ENCODE measurements around the gene NF1.
"Not testable (repeated sequence)": the region's sequence is repeated elsewhere in the genome, so short reads cannot be mapped to it uniquely, and the experiment has no call there.

Gene NF1

DNA sequence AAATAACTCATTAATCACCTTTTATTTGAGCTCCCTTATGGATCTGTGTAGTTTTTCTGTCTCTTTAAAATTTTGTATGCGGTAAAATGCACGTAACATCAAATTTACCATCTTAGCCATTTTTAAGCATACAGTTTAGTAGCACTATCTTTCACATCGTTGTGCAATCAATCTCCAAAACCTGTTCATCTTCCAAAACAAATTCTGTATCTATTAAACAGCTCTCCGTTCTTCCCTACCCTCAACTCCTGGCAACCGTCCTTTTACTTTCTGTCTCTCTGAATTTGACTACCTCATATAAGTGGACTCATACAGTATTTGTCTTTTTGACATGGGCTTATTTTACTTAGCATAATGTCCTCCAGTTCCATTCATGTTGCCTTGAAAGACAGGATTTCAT lies 100.5 kb downstream of the NF1 start:
- Histone ChIP-seq H3K27me3 (ENCODE audit: low read depth, low read length) (no peaks in the 10 kb centered on the region), H3K36me3 (replicated peaks; ENCODE audit: low read depth, low read length) (no peaks in the 10 kb centered on the region), H3K4me1 (ENCODE audit: low read length) (no peaks in the 10 kb centered on the region), H3K27ac (ENCODE audit: low read length) (no peak overlapping the region), H4K20me1 (ENCODE audit: insufficient read depth, low read length) (no peaks in the 10 kb centered on the region), H3K79me2 (ENCODE audit: low read length) (no peaks in the 10 kb centered on the region), H2AFZ (ENCODE audit: low read depth, low read length) (no peak overlapping the region), H3K9me3 (ENCODE audit: insufficient read depth, low read length) (no peaks in the 10 kb centered on the region), H3K4me3 (ENCODE audit: low read length) (no peak overlapping the region), H3K4me2 (ENCODE audit: low read length) (no peak overlapping the region), H3K9ac (ENCODE audit: low read length) (no peak overlapping the region)
- TF ChIP-seq, protein P1, sequence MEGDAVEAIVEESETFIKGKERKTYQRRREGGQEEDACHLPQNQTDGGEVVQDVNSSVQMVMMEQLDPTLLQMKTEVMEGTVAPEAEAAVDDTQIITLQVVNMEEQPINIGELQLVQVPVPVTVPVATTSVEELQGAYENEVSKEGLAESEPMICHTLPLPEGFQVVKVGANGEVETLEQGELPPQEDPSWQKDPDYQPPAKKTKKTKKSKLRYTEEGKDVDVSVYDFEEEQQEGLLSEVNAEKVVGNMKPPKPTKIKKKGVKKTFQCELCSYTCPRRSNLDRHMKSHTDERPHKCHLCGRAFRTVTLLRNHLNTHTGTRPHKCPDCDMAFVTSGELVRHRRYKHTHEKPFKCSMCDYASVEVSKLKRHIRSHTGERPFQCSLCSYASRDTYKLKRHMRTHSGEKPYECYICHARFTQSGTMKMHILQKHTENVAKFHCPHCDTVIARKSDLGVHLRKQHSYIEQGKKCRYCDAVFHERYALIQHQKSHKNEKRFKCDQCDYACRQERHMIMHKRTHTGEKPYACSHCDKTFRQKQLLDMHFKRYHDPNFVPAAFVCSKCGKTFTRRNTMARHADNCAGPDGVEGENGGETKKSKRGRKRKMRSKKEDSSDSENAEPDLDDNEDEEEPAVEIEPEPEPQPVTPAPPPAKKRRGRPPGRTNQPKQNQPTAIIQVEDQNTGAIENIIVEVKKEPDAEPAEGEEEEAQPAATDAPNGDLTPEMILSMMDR (IDR thresholded peaks at IDR 0.05; ENCODE audit: low read depth, low read length) = no peak
- TF ChIP-seq EZH2phosphoT487 (IDR thresholded peaks at IDR 0.05; ENCODE audit: low read depth) = no peak

- Histone ChIP-seq H3K4me3 (ENCODE audit: low read length) (no peak overlapping the region), H3K9ac (ENCODE audit: low read length) (no peak overlapping the region), H3K9me3 (ENCODE audit: insufficient read depth, low read length) (no peaks in the 10 kb centered on the region), H2AFZ (ENCODE audit: low read depth, low read length) (no peak overlapping the region), H3K36me3 (replicated peaks; ENCODE audit: low read depth, low read length) (no peaks in the 10 kb centered on the region), H3K27me3 (ENCODE audit: low read depth, low read length) (no peaks in the 10 kb centered on the region), H3K79me2 (ENCODE audit: low read length) (no peaks in the 10 kb centered on the region), H4K20me1 (ENCODE audit: insufficient read depth, low read length) (no peaks in the 10 kb centered on the region), H3K4me2 (ENCODE audit: low read length) (no peak overlapping the region), H3K4me1 (ENCODE audit: low read length) (no peaks in the 10 kb centered on the region), H3K27ac (ENCODE audit: low read length) (no peak overlapping the region)
- TF ChIP-seq EZH2phosphoT487 (IDR thresholded peaks at IDR 0.05; ENCODE audit: low read depth) = no peak
- TF ChIP-seq, protein P1 (IDR thresholded peaks at IDR 0.05; ENCODE audit: low read depth, low read length) = no peak
Measured at GRCh38 chr17:31198026-31198425, 103.2 kb downstream of the NF1 start.

GRCh38 chr17:31198666-31199065 lies 103.9 kb downstream of the NF1 start:
- H3K36me3 ChIP-seq (replicated peaks; ENCODE audit: low read depth, low read length); H3K79me2 ChIP-seq (ENCODE audit: low read length); H3K9me3 ChIP-seq (ENCODE audit: insufficient read depth, low read length); H3K27ac ChIP-seq (ENCODE audit: low read length); H3K4me3 ChIP-seq (ENCODE audit: low read length); H3K4me2 ChIP-seq (ENCODE audit: low read length); H3K9ac ChIP-seq (ENCODE audit: low read length); H3K27me3 ChIP-seq (ENCODE audit: low read depth, low read length); H4K20me1 ChIP-seq (ENCODE audit: insufficient read depth, low read length); H2AFZ ChIP-seq (ENCODE audit: low read depth, low read length); H3K4me1 ChIP-seq (ENCODE audit: low read length): not testable (repeated sequence)

DNA sequence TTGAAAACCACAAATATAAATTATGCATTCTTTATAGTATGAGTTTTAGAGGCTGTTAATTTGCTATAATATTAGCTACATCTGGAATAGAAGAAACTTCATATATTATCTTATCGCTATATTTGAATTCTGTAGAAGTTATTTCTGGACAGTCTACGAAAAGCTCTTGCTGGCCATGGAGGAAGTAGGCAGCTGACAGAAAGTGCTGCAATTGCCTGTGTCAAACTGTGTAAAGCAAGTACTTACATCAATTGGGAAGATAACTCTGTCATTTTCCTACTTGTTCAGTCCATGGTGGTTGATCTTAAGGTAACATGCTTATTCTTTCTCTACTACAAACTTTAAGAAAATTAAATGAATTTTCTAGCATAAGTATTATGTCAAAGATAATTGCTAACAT lies 105.5 kb downstream of the NF1 start:
- H3K36me3 ChIP-seq (replicated peaks; ENCODE audit: low read depth, low read length) = no peaks in the 10 kb centered on the region
- H3K4me2 ChIP-seq (ENCODE audit: low read length) = no peak overlapping the region

More for the DNA sequence above, 105.5 kb downstream of the NF1 start:
- Histone ChIP-seq H3K9me3 (ENCODE audit: insufficient read depth, low read length) (no peaks in the 10 kb centered on the region), H2AFZ (ENCODE audit: low read depth, low read length) (no peak overlapping the region), H3K4me3 (ENCODE audit: low read length) (no peak overlapping the region), H3K9ac (ENCODE audit: low read length) (no peak overlapping the region), H3K4me1 (ENCODE audit: low read length) (no peaks in the 10 kb centered on the region), H3K79me2 (ENCODE audit: low read length) (no peaks in the 10 kb centered on the region), H3K27me3 (ENCODE audit: low read depth, low read length) (no peaks in the 10 kb centered on the region), H3K27ac (ENCODE audit: low read length) (no peak overlapping the region), H4K20me1 (ENCODE audit: insufficient read depth, low read length) (no peaks in the 10 kb centered on the region)
- TF ChIP-seq EZH2phosphoT487 (IDR thresholded peaks at IDR 0.05; ENCODE audit: low read depth) = no peak
- TF ChIP-seq, protein P1 (IDR thresholded peaks at IDR 0.05; ENCODE audit: low read depth, low read length) = no peak

Measured in OCI-LY3 (cell line).